GM19239 (cell line): Measurements from ENCODE around the gene DNMBP.
"Not testable (repeated sequence)": the region's sequence is repeated elsewhere in the genome, so short reads cannot be mapped to it uniquely, and the experiment has no call there.

Experiments
- DNase-seq: peaks from one replicate; pipeline ENCODE4 v3.0.0; 2011; ENCODE audit warnings: low spot score; ENCODE audit not compliant: insufficient read length
- FAIRE-seq: peaks from 2 replicates; lab custom pipeline; 2011; peaks lifted over from hg19 to GRCh38; lab: Jason Lieb, UNC

The DNMBP gene

GRCh38 chr10:99844433-99844955, 165.3 kb downstream of the DNMBP start:
- no peak for FAIRE-seq
- DNase-seq = no peak

GRCh38 chr10:99843310-99843709, 166.4 kb downstream of the DNMBP start:
- FAIRE-seq = no peak
- DNase-seq = no peak

GRCh38 chr10:99841746-99842145, 168.0 kb downstream of the DNMBP start:
- DNase-seq (no peak), FAIRE-seq (no peak)

GRCh38 chr10:99840859-99841258, 168.9 kb downstream of the DNMBP start:
- DNase-seq, FAIRE-seq: not testable (repeated sequence)

GRCh38 chr10:99836711-99837110, 173.0 kb downstream of the DNMBP start:
- no peak for DNase-seq
- no peak for FAIRE-seq

GRCh38 chr10:99835947-99836346, 173.8 kb downstream of the DNMBP start:
- FAIRE-seq = no peak
- DNase-seq = no peak

GRCh38 chr10:99834410-99834809, 175.3 kb downstream of the DNMBP start:
- DNase-seq (no peak), FAIRE-seq (no peak)

- FAIRE-seq = no peak
Observed at GRCh38 chr10:99832439-99832838, 177.3 kb downstream of the DNMBP start.

GRCh38 chr10:99828464-99828863, 181.3 kb downstream of the DNMBP start:
- no peak for DNase-seq
- no peak for FAIRE-seq

More at GRCh38 chr10:99832439-99832838, 177.3 kb downstream of the DNMBP start:
- no peak for DNase-seq

GRCh38 chr10:99827936-99828335, 181.8 kb downstream of the DNMBP start:
- FAIRE-seq (no peak), DNase-seq (no peak)
